Measurements from ENCODE around the gene PRPF19. TPM values are rescaled to one million over a fixed set of nuclear protein-coding genes. Genes with fewer than 3 reads are reported as not detected.

Gene PRPF19
- total RNA-seq, 1 donor from 2014 or later = 58.1 TPM

Other genes with a start within 250 kb of the PRPF19 start
- gene MS4A8, start 207.0 kb downstream of the PRPF19 start, total RNA-seq = 33.5 TPM
- gene MS4A18, start 181.9 kb downstream of the PRPF19 start, total RNA-seq = not detected
- 113 TPM for gene MS4A15, start 149.7 kb downstream of the PRPF19 start, total RNA-seq
- gene MS4A10, start 121.3 kb downstream of the PRPF19 start, total RNA-seq = not detected
- 12.6 TPM for gene CCDC86, start 64.5 kb downstream of the PRPF19 start, total RNA-seq
- gene PTGDR2, start 50.6 kb downstream of the PRPF19 start, total RNA-seq = 0.86 TPM
- not detected for gene ZP1, start 39.0 kb downstream of the PRPF19 start, total RNA-seq
- 142 TPM for gene TMEM109, start 7.6 kb upstream of the PRPF19 start, total RNA-seq
- 13.9 TPM for gene TMEM132A, start 17.9 kb upstream of the PRPF19 start, total RNA-seq
- 199 TPM for gene SLC15A3, start 45.6 kb upstream of the PRPF19 start, total RNA-seq
- gene CD6, start 65.1 kb upstream of the PRPF19 start, total RNA-seq = 6.1 TPM
- 3.5 TPM for gene CD5, start 195.9 kb upstream of the PRPF19 start, total RNA-seq

Data from lower lobe of right lung (tissue), 1 donor.